ENCODE results near the gene PRKAA1.
"Not testable (repeated sequence)": the region's sequence is repeated elsewhere in the genome, so short reads cannot be mapped to it uniquely, and the experiment has no call there.

Gene PRKAA1

GRCh38 chr5:40720069-40720468, 78.1 kb downstream of the PRKAA1 start:
- no peak for DNase-seq

DNA sequence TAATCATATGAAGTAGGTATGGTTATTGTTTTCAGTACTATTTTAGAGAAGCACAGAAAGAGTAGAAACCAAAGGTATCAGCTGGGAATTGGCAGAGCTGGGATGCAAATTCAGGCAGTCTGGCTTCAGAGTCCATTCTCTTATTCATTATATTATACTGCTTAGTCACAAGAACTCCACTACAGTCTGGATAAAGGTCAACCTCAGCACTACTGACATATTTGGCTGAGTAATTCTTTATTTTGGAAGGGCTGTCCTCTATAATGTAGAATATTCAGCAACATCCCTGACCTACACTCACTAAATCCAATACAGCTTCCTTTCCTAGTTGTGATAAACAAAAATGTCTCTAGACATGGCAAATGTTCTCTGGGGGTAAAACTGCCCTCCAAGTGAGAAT, 80.9 kb downstream of the PRKAA1 start:
- DNase-seq = no peak

- no peak for DNase-seq
These were observed 81.6 kb downstream of the PRKAA1 start for GRCh38 chr5:40716590-40716989.

- no peak for DNase-seq
These were observed 82.2 kb downstream of the PRKAA1 start for GRCh38 chr5:40716000-40716399.

DNA sequence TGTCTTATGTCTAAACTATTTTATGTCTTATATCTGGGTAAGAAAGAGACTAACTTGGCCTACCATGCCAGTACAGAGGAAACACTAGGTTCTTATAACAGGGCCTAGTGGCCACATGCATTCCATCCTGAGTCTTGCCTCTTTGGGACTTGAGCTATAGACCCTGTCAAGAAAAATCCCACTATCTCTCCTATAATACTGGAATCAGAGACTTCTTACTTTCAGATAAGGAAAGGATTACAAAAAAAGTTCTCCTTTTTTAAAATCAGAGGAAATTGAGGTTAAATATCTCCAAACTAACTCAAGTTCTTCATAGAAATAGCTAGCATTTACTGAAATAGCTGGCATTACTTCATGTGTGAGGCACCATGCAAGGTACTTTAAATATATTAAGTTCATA, 84.2 kb downstream of the PRKAA1 start:
- DNase-seq = no peak

GRCh38 chr5:40710575-40710974, 87.6 kb downstream of the PRKAA1 start:
- not testable (repeated sequence) for DNase-seq

Measured in NCI-H2081 (cell line).